Gastrocnemius medialis (tissue), 4 donors: ENCODE results near the gene KCTD19. TPM values are rescaled to one million over a fixed set of nuclear protein-coding genes. Genes with fewer than 3 reads are reported as not detected.

Experiments used
- ATAC-seq, 2 donors: fragments of 150-250 bp; one replicate each; pipeline ENCODE4 v1.9.1; 2016
- DNase-seq, 2 donors: peaks; one replicate each; pipeline ENCODE4 v3.0.0-alpha.2; 2019
- H3K27ac ChIP-seq, 4 donors: fragments of 200-600 bp; sonication (generic); 1 replicate in 1 of 4; 2 replicates in 3 of 4; pipeline ENCODE4 v1.5.1; 2016 to 2018; ENCODE audit warnings: mild to moderate bottlenecking in 2 of 4, moderate library complexity in 1 of 4
- H3K27me3 ChIP-seq, 3 donors: fragments of 200-600 bp; sonication (generic) in 2 of 3; 1 replicate in 1 of 3; 2 replicates in 2 of 3; pipeline versions ENCODE4 v1.5.1 to v1.6.0; 2016 to 2019; ENCODE audit warnings: mild to moderate bottlenecking in 1 of 3, moderate library complexity in 1 of 3
- H3K36me3 ChIP-seq, 2 donors: fragments of 200-600 bp; sonication (generic) in 1 of 2; one replicate each; pipeline ENCODE4 v1.5.1; 2017 to 2018
- H3K4me1 ChIP-seq, 2 donors: fragments of 200-600 bp; sonication (generic) in 1 of 2; one replicate each; pipeline ENCODE4 v1.5.1; 2016 to 2017; ENCODE audit warnings: mild to moderate bottlenecking in 2 of 2
- H3K4me3 ChIP-seq, 4 donors: fragments of 200-600 bp; sonication (generic) in 3 of 4; 1 replicate in 1 of 4; 2 replicates in 3 of 4; pipeline ENCODE4 v1.5.1; 2016 to 2019; ENCODE audit warnings: mild to moderate bottlenecking in 2 of 4
- H3K9me3 ChIP-seq, 3 donors: fragments of 200-600 bp; sonication (generic) in 2 of 3; 1 replicate in 1 of 3; 2 replicates in 2 of 3; pipeline ENCODE4 v1.5.1; 2016 to 2019
- POLR2A ChIP-seq, 2 donors: fragments of 450-650 bp; IDR thresholded peaks; one replicate each; pipeline ENCODE4 v1.6.1; 2017; ENCODE audit warnings: antibody characterized with exemption in 2 of 2, mild to moderate bottlenecking in 2 of 2, moderate library complexity in 2 of 2
- in situ Hi-C, 4 donors: fragments of 200-750 bp; cut with MboI; loops; one replicate each; pipeline versions ENCODE4 v1.15.0 to v1.8.0; 2017; ENCODE audit warnings: low sequenced_read_pairs in 4 of 4
- intact Hi-C: fragments of 100-400 bp; cut with DNase I; formaldehyde crosslinking; loops from one replicate; pipeline ENCODE4 v1.15.1; 2023; ENCODE audit warnings: low total_unique reads
- total RNA-seq, 4 donors: library from RNA; depleted of rRNA; stranded (reverse); fragments of >200 nt; gene quantifications; one replicate each; pipeline versions ENCODE4 v1.1.0 to v1.2.3, GENCODE V29; 2016
- TF ChIP-seq, protein P1 (sequence below), 5 experiments: fragments of 450-650 bp in 3 of 5; fragments of 200-600 bp in 2 of 5; sonication (generic) in 2 of 5; IDR thresholded peaks in 4 of 5; conservative IDR thresholded peaks in 1 of 5; 1 replicate in 4 of 5; 2 replicates in 1 of 5; pipeline ENCODE4 v1.5.1; 2016 to 2019; ENCODE audit warnings: antibody characterized with exemption in 5 of 5, mild to moderate bottlenecking in 3 of 5, moderate library complexity in 3 of 5

Gene KCTD19
- total RNA-seq, 4 donors from 2014 or later = not detected

DNA sequence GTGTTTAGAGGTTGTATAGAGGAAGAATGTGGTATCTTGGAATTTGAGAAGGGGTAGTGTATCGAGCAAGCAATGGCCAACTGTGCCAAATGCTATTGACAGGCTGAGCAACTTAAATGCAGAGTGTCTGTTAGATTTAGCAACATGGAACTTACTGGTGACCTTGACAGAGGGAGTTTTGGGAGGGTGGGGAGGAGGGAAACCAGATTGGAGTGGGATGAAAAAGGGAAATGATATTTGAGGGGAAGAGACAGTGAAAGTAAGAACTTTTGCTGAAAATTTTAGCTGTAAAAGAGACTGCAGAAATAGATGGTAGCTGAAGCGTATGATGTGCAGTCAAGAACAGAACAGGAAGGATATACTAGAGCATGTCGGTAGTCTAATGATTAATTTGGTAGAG lies 1.2 kb upstream of the KCTD19 start:
- Histone ChIP-seq H3K27ac (no peak overlapping the region), H3K9me3 (no peaks in the 10 kb centered on the region), H3K4me3 (no peak overlapping the region), H3K36me3 (no peaks in the 10 kb centered on the region), H3K27me3 (peaks cover 7 to 26% (median 10%) of the 10 kb centered on the region in 3 donors), H3K4me1 (no peaks in the 10 kb centered on the region)
- intact Hi-C loops (no loop called here), in situ Hi-C loops (no loop called here)
- TF ChIP-seq POLR2A (IDR thresholded peaks at IDR 0.05) = no peak
- TF ChIP-seq, protein P1, sequence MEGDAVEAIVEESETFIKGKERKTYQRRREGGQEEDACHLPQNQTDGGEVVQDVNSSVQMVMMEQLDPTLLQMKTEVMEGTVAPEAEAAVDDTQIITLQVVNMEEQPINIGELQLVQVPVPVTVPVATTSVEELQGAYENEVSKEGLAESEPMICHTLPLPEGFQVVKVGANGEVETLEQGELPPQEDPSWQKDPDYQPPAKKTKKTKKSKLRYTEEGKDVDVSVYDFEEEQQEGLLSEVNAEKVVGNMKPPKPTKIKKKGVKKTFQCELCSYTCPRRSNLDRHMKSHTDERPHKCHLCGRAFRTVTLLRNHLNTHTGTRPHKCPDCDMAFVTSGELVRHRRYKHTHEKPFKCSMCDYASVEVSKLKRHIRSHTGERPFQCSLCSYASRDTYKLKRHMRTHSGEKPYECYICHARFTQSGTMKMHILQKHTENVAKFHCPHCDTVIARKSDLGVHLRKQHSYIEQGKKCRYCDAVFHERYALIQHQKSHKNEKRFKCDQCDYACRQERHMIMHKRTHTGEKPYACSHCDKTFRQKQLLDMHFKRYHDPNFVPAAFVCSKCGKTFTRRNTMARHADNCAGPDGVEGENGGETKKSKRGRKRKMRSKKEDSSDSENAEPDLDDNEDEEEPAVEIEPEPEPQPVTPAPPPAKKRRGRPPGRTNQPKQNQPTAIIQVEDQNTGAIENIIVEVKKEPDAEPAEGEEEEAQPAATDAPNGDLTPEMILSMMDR (IDR thresholded peaks at IDR 0.05 in 4 of 5, conservative IDR thresholded peaks at IDR 0.05 in 1 of 5) = no peak
- ATAC-seq (no peak), DNase-seq (no peak)

DNA sequence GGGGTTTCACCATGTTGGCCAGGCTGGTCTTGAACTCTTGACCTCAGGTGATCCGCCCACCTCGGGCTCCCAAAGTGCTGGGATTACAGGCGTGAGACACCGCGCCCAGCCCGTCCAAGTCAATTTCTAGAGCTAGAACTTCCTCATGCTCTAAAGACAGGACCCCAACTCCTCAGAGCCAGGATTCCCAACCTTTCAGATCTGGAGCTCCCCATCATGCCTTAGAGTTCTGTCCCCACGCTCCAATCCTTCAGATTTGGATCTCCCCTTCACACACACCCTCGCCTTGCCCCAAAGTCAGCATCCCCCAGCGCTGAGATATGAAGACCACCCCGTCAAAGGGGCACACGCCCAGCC lies 448 bp downstream of the KCTD19 start:
- no peak for ATAC-seq
- H3K36me3 ChIP-seq = no peaks in the 10 kb centered on the region
- peak overlapping the region; percentile 41 to 52 (median 47) for H3K4me3 ChIP-seq
- DNase-seq = no peak
- intact Hi-C loops = no loop called here
- TF ChIP-seq, protein P1 (IDR thresholded peaks at IDR 0.05 in 4 of 5, conservative IDR thresholded peaks at IDR 0.05 in 1 of 5) = no peak
- TF ChIP-seq POLR2A (IDR thresholded peaks at IDR 0.05) = no peak
- H3K9me3 ChIP-seq = no peaks in the 10 kb centered on the region
- H3K27ac ChIP-seq = no peak overlapping the region
- H3K4me1 ChIP-seq = no peaks in the 10 kb centered on the region
- in situ Hi-C loops = no loop called here
- H3K27me3 ChIP-seq = peaks cover 10 to 27% (median 22%) of the 10 kb centered on the region in 3 donors

DNA sequence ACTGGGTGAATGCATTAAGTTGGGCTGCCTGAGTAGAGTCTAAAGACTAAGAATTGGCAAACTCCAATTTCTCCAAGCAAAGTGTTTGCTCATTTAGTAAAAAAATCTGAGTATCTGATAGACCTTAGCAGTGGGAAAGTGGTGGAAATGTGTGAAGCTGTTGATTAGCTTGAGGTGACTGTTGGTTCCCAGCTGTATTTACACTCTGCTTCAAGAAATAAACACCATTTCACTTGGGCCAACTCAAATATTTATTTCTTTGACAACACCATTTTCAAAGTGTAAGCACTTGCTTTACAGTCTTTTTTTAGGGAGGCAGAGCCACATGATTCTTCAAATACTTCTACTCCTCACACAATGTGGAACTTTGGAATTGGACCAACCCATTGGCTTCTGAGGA lies 8.7 kb downstream of the KCTD19 start:
- Histone ChIP-seq H3K36me3 (no peaks in the 10 kb centered on the region), H3K27ac (no peak overlapping the region), H3K4me3 (no peak overlapping the region), H3K4me1 (no peaks in the 10 kb centered on the region), H3K27me3 (peaks cover 7 to 27% (median 15%) of the 10 kb centered on the region in 3 donors), H3K9me3 (no peaks in the 10 kb centered on the region)
- DNase-seq = no peak
- in situ Hi-C loops (no loop called here), intact Hi-C loops (no loop called here)
- TF ChIP-seq POLR2A (IDR thresholded peaks at IDR 0.05) = no peak
- TF ChIP-seq, protein P1 (IDR thresholded peaks at IDR 0.05 in 4 of 5, conservative IDR thresholded peaks at IDR 0.05 in 1 of 5) = no peak
- no peak for ATAC-seq

DNA sequence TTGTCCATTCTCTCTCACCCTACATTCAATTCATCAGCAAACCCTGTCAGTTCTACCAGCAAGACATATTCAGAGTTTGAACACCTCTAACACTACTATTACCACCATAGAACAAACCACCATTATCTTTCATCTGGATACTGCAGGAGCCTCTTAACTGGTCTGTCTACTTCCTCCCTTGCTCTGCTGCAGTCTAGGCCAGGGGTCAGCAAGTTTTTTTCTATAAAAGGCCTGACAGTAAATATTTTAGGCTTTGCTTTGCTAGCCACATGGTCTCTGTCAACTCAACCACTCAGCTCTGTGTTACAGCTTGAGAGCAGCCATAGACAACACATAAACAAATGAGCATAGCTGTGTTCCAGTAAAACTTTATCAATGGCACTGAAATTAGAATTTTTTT lies 13.8 kb downstream of the KCTD19 start:
- DNase-seq = no peak
- Histone ChIP-seq H3K9me3 (no peaks in the 10 kb centered on the region), H3K27ac (no peak overlapping the region), H3K27me3 (peaks cover 0 to under 1% (median 0%) of the 10 kb centered on the region in 3 donors), H3K4me3 (no peak overlapping the region), H3K4me1 (no peaks in the 10 kb centered on the region), H3K36me3 (no peaks in the 10 kb centered on the region)
- intact Hi-C loops = no loop called here
- no peak for TF ChIP-seq POLR2A (IDR thresholded peaks at IDR 0.05)
- TF ChIP-seq, protein P1 (IDR thresholded peaks at IDR 0.05 in 4 of 5, conservative IDR thresholded peaks at IDR 0.05 in 1 of 5) = no peak
- in situ Hi-C loops = no loop called here
- no peak for ATAC-seq
